Mesenchymal stem cell (in vitro differentiated cells and primary cell): ENCODE results near the gene EXOC4.

ENCODE experiments used
- DNase-seq: peaks from one replicate; pipeline ENCODE4 v3.0.0-alpha.2; 2013
- H2AFZ ChIP-seq: one replicate; pipeline ENCODE4 v1.6.1; 2013; ENCODE audit warnings: low read depth, mild to moderate bottlenecking, control low read depth, inconsistent platforms, low read length, moderate library complexity
- H2AK5ac ChIP-seq: 2 replicates; pipeline ENCODE4 v1.6.1; 2013; ENCODE audit warnings: low read length, moderate library complexity, mild to moderate bottlenecking, inconsistent platforms; ENCODE audit not compliant: severe bottlenecking
- H2BK120ac ChIP-seq: one replicate; pipeline ENCODE4 v1.6.1; 2013; ENCODE audit warnings: low read depth, mild to moderate bottlenecking, inconsistent platforms, low read length, moderate library complexity
- H2BK12ac ChIP-seq, 2 experiments: one replicate each; pipeline ENCODE4 v1.6.1; 2013; ENCODE audit warnings: inconsistent platforms in 2 of 2, low read length in 2 of 2, mild to moderate bottlenecking in 2 of 2, moderate library complexity in 2 of 2, control low read depth in 1 of 2
- H2BK15ac ChIP-seq: one replicate; pipeline ENCODE4 v1.6.1; 2013; ENCODE audit warnings: mild to moderate bottlenecking, low read depth, inconsistent platforms; ENCODE audit not compliant: poor library complexity, severe bottlenecking
- H2BK5ac ChIP-seq: 2 replicates; pipeline ENCODE4 v1.6.1; 2013; ENCODE audit warnings: low read depth, mild to moderate bottlenecking, low read length, control low read depth, inconsistent platforms; ENCODE audit not compliant: poor library complexity, severe bottlenecking
- H3K14ac ChIP-seq, 2 experiments: one replicate each; pipeline ENCODE4 v1.6.1; 2013; ENCODE audit warnings: inconsistent platforms in 2 of 2, low read length in 2 of 2, control low read depth in 1 of 2, mild to moderate bottlenecking in 1 of 2, moderate library complexity in 1 of 2
- H3K18ac ChIP-seq, 2 experiments: one replicate each; pipeline ENCODE4 v1.6.1; 2013; ENCODE audit warnings: inconsistent platforms in 2 of 2, low read length in 2 of 2, control low read depth in 1 of 2, low read depth in 1 of 2, mild to moderate bottlenecking in 1 of 2
- H3K23ac ChIP-seq, 2 experiments: one replicate each; pipeline ENCODE4 v1.6.1; 2013; ENCODE audit warnings: inconsistent platforms in 2 of 2, low read length in 2 of 2, mild to moderate bottlenecking in 2 of 2, moderate library complexity in 2 of 2, control low read depth in 1 of 2
- H3K27ac ChIP-seq: 2 replicates; pipeline ENCODE4 v1.5.1; 2013; ENCODE audit warnings: mild to moderate bottlenecking, moderate library complexity, low read length, control low read depth, inconsistent platforms; ENCODE audit not compliant: poor library complexity, severe bottlenecking
- H3K27me3 ChIP-seq, 2 experiments: 2 replicates each; pipeline versions ENCODE4 v1.6.1 to v1.7.0; 2013; ENCODE audit warnings: low read length in 2 of 2, mild to moderate bottlenecking in 2 of 2, moderate library complexity in 2 of 2, control low read depth in 1 of 2, inconsistent platforms in 1 of 2; ENCODE audit not compliant: control insufficient read depth in 1 of 2, insufficient read depth in 1 of 2
- H3K36me3 ChIP-seq, 2 experiments: 2 replicates each; pipeline versions ENCODE4 v1.6.1 to v1.7.0; 2013; ENCODE audit warnings: low read length in 2 of 2, control low read depth in 1 of 2, inconsistent platforms in 1 of 2, low read depth in 1 of 2, mild to moderate bottlenecking in 1 of 2; ENCODE audit not compliant: insufficient read depth in 2 of 2, control insufficient read depth in 1 of 2
- H3K4ac ChIP-seq, 2 experiments: one replicate each; pipeline ENCODE4 v1.6.1; 2013; ENCODE audit warnings: inconsistent platforms in 2 of 2, low read length in 2 of 2, mild to moderate bottlenecking in 2 of 2, moderate library complexity in 2 of 2, control low read depth in 1 of 2, low read depth in 1 of 2
- H3K4me1 ChIP-seq: 2 replicates; pipeline ENCODE4 v1.6.1; 2013; ENCODE audit warnings: low read depth, low read length, control low read depth; ENCODE audit not compliant: control insufficient read depth, insufficient read depth
- H3K4me2 ChIP-seq: 2 replicates; pipeline ENCODE4 v1.6.1; 2013; ENCODE audit warnings: low read length, mild to moderate bottlenecking, inconsistent platforms; ENCODE audit not compliant: poor library complexity, severe bottlenecking
- H3K4me3 ChIP-seq, 2 experiments: 2 replicates each; pipeline versions ENCODE4 v1.5.1 to v1.7.0; 2013; ENCODE audit warnings: low read length in 2 of 2, mild to moderate bottlenecking in 2 of 2, control low read depth in 1 of 2, low read depth in 1 of 2; ENCODE audit not compliant: insufficient read depth in 1 of 2
- H3K79me1 ChIP-seq: replicated peaks from 2 replicates; pipeline ENCODE4 v1.6.1; 2013; ENCODE audit warnings: mild to moderate bottlenecking, control low read depth, low read length, inconsistent platforms; ENCODE audit not compliant: poor library complexity, severe bottlenecking
- H3K9ac ChIP-seq: 2 replicates; pipeline ENCODE4 v1.7.0; 2013; ENCODE audit warnings: mild to moderate bottlenecking, low read length, moderate library complexity
- H3K9me3 ChIP-seq: 2 replicates; pipeline ENCODE4 v1.7.0; 2013; ENCODE audit warnings: mild to moderate bottlenecking, low read length; ENCODE audit not compliant: control insufficient read depth
- H4K8ac ChIP-seq: one replicate; pipeline ENCODE4 v1.6.1; 2013; ENCODE audit warnings: inconsistent platforms, mild to moderate bottlenecking, low read length, moderate library complexity
- H4K91ac ChIP-seq: one replicate; pipeline ENCODE4 v1.6.1; 2013; ENCODE audit warnings: mild to moderate bottlenecking, low read length, inconsistent platforms
- WGBS: methylation state at CpG from one replicate; pipeline ENCODE4 v1.1.7; 2013; ENCODE audit warnings: mixed read lengths; 5-methylcytosine and 5-hydroxymethylcytosine counted together

The EXOC4 gene

GRCh38 chr7:133873631-133874030 is 620.8 kb downstream of the EXOC4 start:
- no peak overlapping the region for H3K18ac ChIP-seq
- no peak overlapping the region for H3K9ac ChIP-seq
- no peak overlapping the region for H3K27ac ChIP-seq
- no peak for DNase-seq
- no peak overlapping the region for H4K91ac ChIP-seq
- H2BK5ac ChIP-seq: no peak overlapping the region
- WGBS: 94% methylated on average over 2 of the region's 2 CpGs
- no peak overlapping the region for H3K4ac ChIP-seq
- H2BK120ac ChIP-seq: no peak overlapping the region
- no peak overlapping the region for H4K8ac ChIP-seq
- H3K79me1 ChIP-seq: peaks cover 15% of the 10 kb centered on the region
- H3K9me3 ChIP-seq: no peaks in the 10 kb centered on the region
- H2BK12ac ChIP-seq: no peak overlapping the region
- H3K14ac ChIP-seq: no peak overlapping the region
- H2BK15ac ChIP-seq: no peak overlapping the region
- no peaks in the 10 kb centered on the region for H3K4me1 ChIP-seq
- H3K27me3 ChIP-seq: no peaks in the 10 kb centered on the region
- H3K4me3 ChIP-seq: no peak overlapping the region
- H2AFZ ChIP-seq: no peak overlapping the region
- no peak overlapping the region for H2AK5ac ChIP-seq
- no peak overlapping the region for H3K23ac ChIP-seq
- H3K36me3 ChIP-seq: no peaks in the 10 kb centered on the region
- no peak overlapping the region for H3K4me2 ChIP-seq

GRCh38 chr7:133883591-133883990 is 630.7 kb downstream of the EXOC4 start:
- H4K8ac ChIP-seq: no peak overlapping the region

GRCh38 chr7:133885213-133885612 is 632.3 kb downstream of the EXOC4 start:
- Histone ChIP-seq H3K18ac (no peak overlapping the region), H3K23ac (no peak overlapping the region), H2BK12ac (no peak overlapping the region), H3K4me3 (no peak overlapping the region), H3K27ac (no peak overlapping the region), H4K8ac (no peak overlapping the region), H3K79me1 (peaks cover 1% of the 10 kb centered on the region), H2AFZ (no peak overlapping the region), H3K4ac (no peak overlapping the region), H3K9me3 (no peaks in the 10 kb centered on the region), H3K27me3 (no peaks in the 10 kb centered on the region), H3K9ac (no peak overlapping the region), H3K36me3 (no peaks in the 10 kb centered on the region), H2AK5ac (no peak overlapping the region), H4K91ac (no peak overlapping the region), H2BK120ac (no peak overlapping the region), H3K4me1 (no peaks in the 10 kb centered on the region), H2BK5ac (no peak overlapping the region), H3K4me2 (no peak overlapping the region), H3K14ac (no peak overlapping the region), H2BK15ac (no peak overlapping the region)
- 100% methylated on average over 2 of the region's 5 CpGs for WGBS
- DNase-seq: no peak

More at GRCh38 chr7:133883591-133883990, 630.7 kb downstream of the EXOC4 start:
- H2AK5ac ChIP-seq: no peak overlapping the region
- H3K36me3 ChIP-seq: no peaks in the 10 kb centered on the region
- H2BK120ac ChIP-seq: no peak overlapping the region
- peaks cover 5% of the 10 kb centered on the region for H3K79me1 ChIP-seq
- no peak overlapping the region for H2BK15ac ChIP-seq
- no peak overlapping the region for H2BK12ac ChIP-seq
- no peak overlapping the region for H3K4ac ChIP-seq
- H3K23ac ChIP-seq: no peak overlapping the region
- H3K4me2 ChIP-seq: no peak overlapping the region
- no peak overlapping the region for H2AFZ ChIP-seq
- H3K27me3 ChIP-seq: no peaks in the 10 kb centered on the region
- WGBS: 100% methylated on average over 2 of the region's 3 CpGs
- no peak for DNase-seq
- H3K4me3 ChIP-seq: no peak overlapping the region
- no peaks in the 10 kb centered on the region for H3K9me3 ChIP-seq
- no peaks in the 10 kb centered on the region for H3K4me1 ChIP-seq
- H2BK5ac ChIP-seq: no peak overlapping the region
- no peak overlapping the region for H3K14ac ChIP-seq
- H4K91ac ChIP-seq: no peak overlapping the region
- H3K18ac ChIP-seq: no peak overlapping the region
- no peak overlapping the region for H3K9ac ChIP-seq
- no peak overlapping the region for H3K27ac ChIP-seq

- no peak overlapping the region for H2BK12ac ChIP-seq
- WGBS: 98% methylated on average over 2 of the region's 3 CpGs
- H2AK5ac ChIP-seq: no peak overlapping the region
- no peak overlapping the region for H3K18ac ChIP-seq
- no peak overlapping the region for H3K4me3 ChIP-seq
- H3K79me1 ChIP-seq: peaks cover 1% of the 10 kb centered on the region
- H3K23ac ChIP-seq: no peak overlapping the region
- H2AFZ ChIP-seq: no peak overlapping the region
- no peak overlapping the region for H3K9ac ChIP-seq
- H3K4me1 ChIP-seq: no peaks in the 10 kb centered on the region
- no peak overlapping the region for H2BK15ac ChIP-seq
- no peaks in the 10 kb centered on the region for H3K27me3 ChIP-seq
- H3K36me3 ChIP-seq: no peaks in the 10 kb centered on the region
- H3K4ac ChIP-seq: no peak overlapping the region
- H3K14ac ChIP-seq: no peak overlapping the region
- no peak overlapping the region for H4K91ac ChIP-seq
- no peaks in the 10 kb centered on the region for H3K9me3 ChIP-seq
- H2BK5ac ChIP-seq: no peak overlapping the region
- H4K8ac ChIP-seq: no peak overlapping the region
- no peak overlapping the region for H3K27ac ChIP-seq
- no peak overlapping the region for H3K4me2 ChIP-seq
- no peak overlapping the region for H2BK120ac ChIP-seq
- no peak for DNase-seq
Observed at GRCh38 chr7:133886086-133886485, 633.2 kb downstream of the EXOC4 start.
